NOMO-1 treated with DMSO at 0.1 percent for 48 hours (cell line): Measurements from ENCODE around the gene MEF2C.
A peak's percentile ranks its signal among the peaks of the same experiment; 100 is the strongest.

Experiments used
- DNase-seq: peaks from one replicate; lab custom pipeline; 2025; ENCODE audit not compliant: unreplicated experiment; lab: John Stamatoyannopoulos, UW

Gene MEF2C

GRCh38 chr5:88676637-88677375, 206.2 kb downstream of the MEF2C start:
- DNase-seq: no peak

GRCh38 chr5:88675708-88676636, 207.0 kb downstream of the MEF2C start:
- DNase-seq: no peak

GRCh38 chr5:88675168-88675707, 207.7 kb downstream of the MEF2C start:
- DNase-seq: no peak

- peak; percentile 23 for DNase-seq
Measured at GRCh38 chr5:88674356-88675167, 208.4 kb downstream of the MEF2C start.

- DNase-seq: no peak
Measured at GRCh38 chr5:88673253-88674105, 209.5 kb downstream of the MEF2C start.

GRCh38 chr5:88672644-88673252, 210.2 kb downstream of the MEF2C start:
- DNase-seq: no peak

- DNase-seq: no peak
Measured at GRCh38 chr5:88671505-88672499, 211.2 kb downstream of the MEF2C start.

GRCh38 chr5:88671106-88671504, 211.9 kb downstream of the MEF2C start:
- DNase-seq: no peak

- DNase-seq: no peak
Measured at GRCh38 chr5:88670461-88670860, 212.5 kb downstream of the MEF2C start.

GRCh38 chr5:88669371-88670050, 213.5 kb downstream of the MEF2C start:
- DNase-seq: no peak

GRCh38 chr5:88667496-88668201, 215.3 kb downstream of the MEF2C start:
- no peak for DNase-seq
